Fibroblast of lung (primary cell): ENCODE measurements around the gene RNF217. TPM values are rescaled to one million over a fixed set of nuclear protein-coding genes. Genes with fewer than 3 reads are reported as not detected.

Experiments
- DNase-seq, 2 donors: peaks; one replicate each; pipeline versions ENCODE4 v3.0.0 to v3.0.0-alpha.2; 2010; ENCODE audit warnings: low read depth in 2 of 2
- H2AFZ ChIP-seq: 2 replicates; pipeline ENCODE4 v1.5.1; 2012; ENCODE audit warnings: low read length, control low read depth, inconsistent platforms
- H3K27ac ChIP-seq: 2 replicates; pipeline ENCODE4 v1.5.1; 2011; ENCODE audit warnings: low read length, control low read depth; ENCODE audit not compliant: insufficient read depth
- H3K27me3 ChIP-seq: 2 replicates; pipeline ENCODE4 v1.5.1; 2011; ENCODE audit warnings: mild to moderate bottlenecking, low read length; ENCODE audit not compliant: control insufficient read depth, insufficient read depth
- H3K36me3 ChIP-seq: 2 replicates; pipeline ENCODE4 v1.5.1; 2011; ENCODE audit warnings: low read length; ENCODE audit not compliant: control insufficient read depth, insufficient read depth
- H3K4me1 ChIP-seq: 2 replicates; pipeline ENCODE4 v1.5.1; 2011; ENCODE audit warnings: low read length; ENCODE audit not compliant: control insufficient read depth, insufficient read depth; ENCODE audit errors: extremely low read depth
- H3K4me2 ChIP-seq: 2 replicates; pipeline ENCODE4 v1.5.1; 2011; ENCODE audit warnings: low read length, control low read depth; ENCODE audit not compliant: insufficient read depth; ENCODE audit errors: extremely low read depth
- H3K4me3 ChIP-seq, 4 experiments: fragments of 200-600 bp in 1 of 4; sonication (generic) in 1 of 4; replicated peaks in 1 of 4; 2 replicates each; pipeline ENCODE4 v1.5.1; 2011 to 2016; ENCODE audit warnings: low read length in 4 of 4, low read depth in 3 of 4, mild to moderate bottlenecking in 3 of 4, control low read depth in 2 of 4, inconsistent platforms in 1 of 4, mixed read lengths in 1 of 4; ENCODE audit not compliant: insufficient read depth in 1 of 4; ENCODE audit errors: control extremely low read depth in 1 of 4
- H3K79me2 ChIP-seq: 2 replicates; pipeline ENCODE4 v1.5.1; 2012; ENCODE audit warnings: mild to moderate bottlenecking, low read length, inconsistent platforms; ENCODE audit not compliant: control insufficient read depth, insufficient read depth
- H3K9ac ChIP-seq: 2 replicates; pipeline ENCODE4 v1.5.1; 2011; ENCODE audit warnings: mild to moderate bottlenecking, low read length, control low read depth; ENCODE audit not compliant: insufficient read depth
- H3K9me3 ChIP-seq: 2 replicates; pipeline ENCODE4 v1.5.1; 2012; ENCODE audit warnings: low read depth, low read length; ENCODE audit not compliant: control insufficient read depth, insufficient read depth
- H4K20me1 ChIP-seq: 2 replicates; pipeline ENCODE4 v1.5.1; 2011; ENCODE audit warnings: low read length; ENCODE audit not compliant: control insufficient read depth, insufficient read depth; ENCODE audit errors: extremely low read depth
- CTCF ChIP-seq, 2 donors: IDR thresholded peaks in 1 of 2; conservative IDR thresholded peaks in 1 of 2; 1 replicate in 1 of 2; 2 replicates in 1 of 2; pipeline ENCODE4 v1.5.1; 2011 to 2012; ENCODE audit warnings: low read length in 2 of 2, control low read depth in 1 of 2, inconsistent platforms in 1 of 2, low read depth in 1 of 2, mild to moderate bottlenecking in 1 of 2
- EZH2 ChIP-seq: IDR thresholded peaks from 2 replicates; pipeline ENCODE4 v1.5.1; 2012; ENCODE audit warnings: low read length, control low read depth, mild to moderate bottlenecking; ENCODE audit errors: missing control alignments
- polyA plus RNA-seq, 2 donors: library from polyadenylated mRNA; depleted of rRNA in 1 of 2; stranded (reverse) in 1 of 2; unstranded in 1 of 2; fragments of >200 nt; gene quantifications; 2 replicates each; pipeline ENCODE4 v1.2.1, GENCODE V29; 2011 to 2012; ENCODE audit warnings: missing spikeins in 1 of 2
- total RNA-seq: library from RNA; depleted of rRNA; stranded (reverse); fragments of >200 nt; gene quantifications from 2 replicates; pipeline ENCODE4 v1.2.1, GENCODE V29; 2014

Gene RNF217
- total and polyA plus RNA-seq, 2 donors (not counting 1 experiment from before 2014, with no cell fraction given) = 13.2 to 19.5 TPM

GRCh38 chr6:125129354-125129753, 167.1 kb downstream of the RNF217 start:
- no peak overlapping the region for H3K4me3 ChIP-seq
- no peaks in the 10 kb centered on the region for H3K4me1 ChIP-seq
- no peak for DNase-seq
- H3K27me3 ChIP-seq = no peaks in the 10 kb centered on the region
- no peak overlapping the region for H3K9ac ChIP-seq
- no peak overlapping the region for H3K27ac ChIP-seq
- H2AFZ ChIP-seq = no peak overlapping the region
- H4K20me1 ChIP-seq = no peaks in the 10 kb centered on the region
- H3K4me2 ChIP-seq = no peak overlapping the region
- no peaks in the 10 kb centered on the region for H3K36me3 ChIP-seq
- no peaks in the 10 kb centered on the region for H3K9me3 ChIP-seq
- H3K79me2 ChIP-seq = no peaks in the 10 kb centered on the region
- no peak for TF ChIP-seq EZH2

- TF ChIP-seq CTCF (conservative IDR thresholded peaks at IDR 0.05 in 1 of 2, IDR thresholded peaks at IDR 0.05 in 1 of 2; ENCODE audit: low read depth in 1 of 2, low read length in 2 of 2) (no peak), EZH2 (no peak)
- Histone ChIP-seq H3K79me2 (no peaks in the 10 kb centered on the region), H3K4me2 (no peak overlapping the region), H3K9me3 (no peaks in the 10 kb centered on the region), H3K27ac (no peak overlapping the region), H3K4me1 (no peaks in the 10 kb centered on the region), H4K20me1 (no peaks in the 10 kb centered on the region), H3K36me3 (no peaks in the 10 kb centered on the region), H3K27me3 (no peaks in the 10 kb centered on the region), H3K9ac (no peak overlapping the region), H3K4me3 (no peak overlapping the region), H2AFZ (no peak overlapping the region)
- no peak for DNase-seq
These were observed 169.8 kb downstream of the RNF217 start for GRCh38 chr6:125132058-125132457.

GRCh38 chr6:125136378-125136777, 174.1 kb downstream of the RNF217 start:
- Histone ChIP-seq H2AFZ (no peak overlapping the region), H3K9ac (no peak overlapping the region), H3K4me2 (no peak overlapping the region), H4K20me1 (no peaks in the 10 kb centered on the region), H3K9me3 (no peaks in the 10 kb centered on the region), H3K79me2 (no peaks in the 10 kb centered on the region), H3K27ac (no peak overlapping the region), H3K4me1 (no peaks in the 10 kb centered on the region), H3K36me3 (no peaks in the 10 kb centered on the region), H3K27me3 (no peaks in the 10 kb centered on the region), H3K4me3 (no peak overlapping the region)
- no peak for DNase-seq
- TF ChIP-seq EZH2 (no peak), CTCF (conservative IDR thresholded peaks at IDR 0.05 in 1 of 2, IDR thresholded peaks at IDR 0.05 in 1 of 2; ENCODE audit: low read depth in 1 of 2, low read length in 2 of 2) (no peak)
